HG03432 (cell line): Measurements from ENCODE around the gene CNGA4.

Experiments used
- ATAC-seq: cut with Tn5 transposase; IDR thresholded peaks from one replicate; pipeline ENCODE4 v1.9.1; 2021; ENCODE audit warnings: mild to moderate bottlenecking, moderate library complexity; ENCODE audit not compliant: unreplicated experiment

CNGA4 gene

GRCh38 chr11:6238902-6239301 lies at the start of gene CNGA4:
CNGA4 (plus strand) TSS chr11:6239089; CDS start chr11:6239207, 118 bp downstream.
- ATAC-seq, result no peak

- no peak for ATAC-seq
These were observed 47.1 kb upstream of the CNGA4 start for GRCh38 chr11:6191742-6192141.

- no peak for ATAC-seq
These were observed 44.8 kb upstream of the CNGA4 start for GRCh38 chr11:6194065-6194581.

- ATAC-seq, result peak; percentile 49
These were observed 42.5 kb upstream of the CNGA4 start for GRCh38 chr11:6196396-6196795.

GRCh38 chr11:6197466-6198200 lies 41.3 kb upstream of the CNGA4 start:
- no peak for ATAC-seq

GRCh38 chr11:6199174-6199810 lies 39.6 kb upstream of the CNGA4 start, which contains the start of gene OR52W1:
OR52W1 (plus strand) TSS chr11:6199224; CDS start chr11:6199224, 0 bp downstream.
- ATAC-seq, result no peak

GRCh38 chr11:6200975-6201374 lies 37.9 kb upstream of the CNGA4 start:
- no peak for ATAC-seq

GRCh38 chr11:6201481-6201880 lies 37.4 kb upstream of the CNGA4 start:
- no peak for ATAC-seq

GRCh38 chr11:6202041-6202440 lies 36.8 kb upstream of the CNGA4 start:
- ATAC-seq, result no peak

- ATAC-seq, result peak; percentile 87
These were observed 35.6 kb upstream of the CNGA4 start for GRCh38 chr11:6203327-6203726.

GRCh38 chr11:6204706-6205105 lies 34.2 kb upstream of the CNGA4 start:
- ATAC-seq, result no peak

- ATAC-seq, result no peak
These were observed 33.5 kb upstream of the CNGA4 start, which contains the start of gene C11orf42 for GRCh38 chr11:6205366-6205765. C11orf42 (plus strand) TSS chr11:6205557; CDS start chr11:6205616, 59 bp downstream.

GRCh38 chr11:6206456-6207180 lies 32.3 kb upstream of the CNGA4 start:
- ATAC-seq, result no peak

GRCh38 chr11:6209801-6210200 lies 29.1 kb upstream of the CNGA4 start:
- ATAC-seq, result no peak

GRCh38 chr11:6210274-6210955 lies 28.5 kb upstream of the CNGA4 start:
- ATAC-seq, result no peak

GRCh38 chr11:6214530-6214929 lies 24.4 kb upstream of the CNGA4 start:
- ATAC-seq, result no peak

- ATAC-seq, result no peak
These were observed 22.4 kb upstream of the CNGA4 start for GRCh38 chr11:6216501-6216900.

- no peak for ATAC-seq
These were observed 21.2 kb upstream of the CNGA4 start for GRCh38 chr11:6217722-6218121.

- ATAC-seq, result no peak
These were observed 19.5 kb upstream of the CNGA4 start for GRCh38 chr11:6219359-6219758.

- no peak for ATAC-seq
These were observed 15.0 kb upstream of the CNGA4 start for GRCh38 chr11:6223854-6224253.

GRCh38 chr11:6224421-6224820 lies 14.5 kb upstream of the CNGA4 start:
- ATAC-seq, result no peak
